Uterus (tissue), 2 donors: ENCODE data around the gene VANGL2.

Source experiments
- POLR2A ChIP-seq, 2 donors: fragments of 450-650 bp; IDR thresholded peaks; one replicate each; pipeline ENCODE4 v1.6.1; 2016; ENCODE audit warnings: antibody characterized with exemption in 2 of 2, mild to moderate bottlenecking in 1 of 2, moderate library complexity in 1 of 2
- TF ChIP-seq, protein P1 (sequence below), 4 experiments: fragments of 200-600 bp in 2 of 4; fragments of 450-650 bp in 2 of 4; sonication (generic) in 2 of 4; IDR thresholded peaks; one replicate each; pipeline ENCODE4 v1.5.1; 2016 to 2019; ENCODE audit warnings: antibody characterized with exemption in 4 of 4, mild to moderate bottlenecking in 2 of 4, moderate library complexity in 1 of 4

DNA sequence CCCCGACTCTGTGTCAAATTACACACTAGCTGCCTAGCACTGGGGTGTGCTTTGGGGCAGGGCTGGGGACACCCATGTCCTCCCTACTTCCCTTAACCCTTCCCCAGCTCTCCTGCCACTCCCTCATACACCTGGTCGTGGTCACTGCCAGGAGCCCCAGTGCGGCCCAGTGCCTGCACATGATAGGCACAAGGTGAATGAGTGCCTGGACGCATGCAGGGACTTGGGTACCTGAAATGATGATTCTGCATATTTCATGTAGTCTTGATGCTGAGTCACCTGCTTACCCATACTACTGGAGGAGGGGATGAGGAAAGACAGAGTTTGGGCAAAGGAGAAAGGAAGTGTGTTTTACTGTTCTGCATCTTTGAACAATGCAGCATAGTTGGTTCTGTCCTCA, 1.5 kb upstream of the VANGL2 start:
- TF ChIP-seq, protein P1, sequence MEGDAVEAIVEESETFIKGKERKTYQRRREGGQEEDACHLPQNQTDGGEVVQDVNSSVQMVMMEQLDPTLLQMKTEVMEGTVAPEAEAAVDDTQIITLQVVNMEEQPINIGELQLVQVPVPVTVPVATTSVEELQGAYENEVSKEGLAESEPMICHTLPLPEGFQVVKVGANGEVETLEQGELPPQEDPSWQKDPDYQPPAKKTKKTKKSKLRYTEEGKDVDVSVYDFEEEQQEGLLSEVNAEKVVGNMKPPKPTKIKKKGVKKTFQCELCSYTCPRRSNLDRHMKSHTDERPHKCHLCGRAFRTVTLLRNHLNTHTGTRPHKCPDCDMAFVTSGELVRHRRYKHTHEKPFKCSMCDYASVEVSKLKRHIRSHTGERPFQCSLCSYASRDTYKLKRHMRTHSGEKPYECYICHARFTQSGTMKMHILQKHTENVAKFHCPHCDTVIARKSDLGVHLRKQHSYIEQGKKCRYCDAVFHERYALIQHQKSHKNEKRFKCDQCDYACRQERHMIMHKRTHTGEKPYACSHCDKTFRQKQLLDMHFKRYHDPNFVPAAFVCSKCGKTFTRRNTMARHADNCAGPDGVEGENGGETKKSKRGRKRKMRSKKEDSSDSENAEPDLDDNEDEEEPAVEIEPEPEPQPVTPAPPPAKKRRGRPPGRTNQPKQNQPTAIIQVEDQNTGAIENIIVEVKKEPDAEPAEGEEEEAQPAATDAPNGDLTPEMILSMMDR (IDR thresholded peaks at IDR 0.05) = no peak
- TF ChIP-seq POLR2A (IDR thresholded peaks at IDR 0.05) = no peak
